ENCODE measurements around the gene ABHD16B.

ABHD16B gene

DNA sequence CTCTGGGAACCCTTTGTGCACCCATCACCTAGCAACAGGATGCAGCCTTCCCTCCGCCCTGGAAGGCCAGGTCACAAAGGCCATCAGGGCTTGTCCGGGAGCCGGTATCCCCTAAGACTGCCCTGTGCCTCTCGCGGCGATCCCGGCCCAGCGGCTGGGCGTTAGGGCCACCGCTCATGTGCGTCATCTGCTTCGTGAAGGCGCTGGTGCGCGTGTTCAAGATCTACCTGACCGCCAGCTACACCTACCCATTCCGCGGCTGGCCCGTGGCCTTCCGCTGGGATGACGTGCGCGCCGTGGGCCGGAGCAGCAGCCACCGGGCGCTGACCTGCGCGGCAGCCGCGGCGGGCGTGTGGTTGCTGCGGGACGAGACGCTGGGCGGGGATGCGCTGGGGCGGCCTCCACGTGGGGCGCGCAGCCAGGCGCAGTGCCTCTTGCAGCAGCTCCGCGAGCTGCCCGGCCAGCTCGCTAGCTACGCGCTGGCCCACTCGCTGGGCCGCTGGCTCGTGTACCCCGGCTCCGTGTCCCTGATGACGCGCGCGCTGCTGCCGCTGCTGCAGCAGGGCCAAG lies at the start of gene ABHD16B:
TSS of gene ABHD16B (plus strand) at position 134 of the 570 bp plus-strand sequence. CDS start at position 177, 43 bp downstream.
- no peak for DNase-seq (ENCODE audit: low read depth)

- no peak for DNase-seq (ENCODE audit: low read depth)
Measured at GRCh38 chr20:63814891-63815614, 46.2 kb upstream of the ABHD16B start.

DNA sequence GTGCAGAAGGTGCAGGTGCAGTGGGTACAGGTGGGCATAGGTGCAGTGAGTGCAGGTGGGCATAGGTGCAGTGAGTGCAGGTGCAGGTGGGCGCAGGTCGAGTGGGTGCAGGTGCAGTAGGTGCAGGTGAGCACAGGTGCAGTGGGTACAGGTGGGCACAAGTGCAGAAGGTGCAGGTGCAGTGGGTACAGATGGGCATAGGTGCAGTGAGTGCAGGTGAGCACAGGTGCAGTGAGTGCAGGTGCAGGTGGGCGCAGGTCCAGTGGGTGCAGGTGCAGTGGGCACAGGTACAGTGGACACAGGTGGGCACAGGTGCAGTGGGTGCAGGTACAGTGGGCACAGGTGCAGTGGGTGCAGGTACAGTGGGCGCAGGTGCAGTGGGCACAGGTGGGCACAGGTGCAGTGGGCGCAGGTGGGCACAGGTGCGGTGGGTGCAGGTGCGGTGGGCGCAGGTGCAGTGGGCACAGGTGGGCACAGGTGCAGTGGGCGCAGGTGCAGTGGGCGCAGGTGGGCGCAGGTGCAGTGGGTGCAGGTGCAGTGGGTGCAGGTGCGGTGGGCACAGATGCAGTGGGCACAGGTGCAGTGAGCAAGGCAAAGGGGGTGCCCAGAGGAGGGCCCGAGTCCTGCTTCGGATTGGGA lies 45.6 kb upstream of the ABHD16B start:
- DNase-seq (ENCODE audit: low read depth): no peak

DNA sequence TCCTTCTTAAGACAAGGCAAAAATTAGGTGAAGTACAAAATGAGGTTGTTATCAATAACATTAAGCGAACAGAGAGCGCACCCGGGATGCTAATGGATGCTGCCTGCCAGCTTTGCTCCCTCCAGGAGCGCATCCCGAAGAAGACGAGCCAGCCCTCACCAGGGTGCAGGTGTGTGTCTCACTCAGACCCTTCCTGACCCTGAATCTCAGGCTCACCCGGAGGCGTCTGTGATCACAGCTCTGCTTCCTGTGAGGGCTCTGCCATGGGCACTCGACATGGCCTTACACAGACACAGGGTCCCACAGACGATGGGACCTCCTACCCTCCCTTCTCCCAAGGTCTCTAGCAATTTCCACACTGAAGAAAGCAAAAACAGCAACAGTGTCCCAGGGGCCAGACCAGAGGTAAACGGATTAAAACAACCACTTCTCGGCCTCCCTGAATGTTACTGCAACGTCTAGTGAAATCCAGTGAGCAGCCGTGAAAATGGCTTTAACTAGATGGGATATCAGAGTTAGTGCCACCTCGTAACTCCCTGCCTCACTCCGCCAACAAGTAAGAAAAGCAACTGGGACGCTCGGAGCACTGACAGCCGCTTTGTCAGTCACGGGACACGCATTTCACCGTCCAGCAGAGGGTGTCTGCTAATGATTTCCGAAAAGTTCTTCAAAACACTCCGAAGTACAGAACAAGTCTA lies 41.9 kb upstream of the ABHD16B start:
- DNase-seq (ENCODE audit: low read depth): peak; percentile 51

DNA sequence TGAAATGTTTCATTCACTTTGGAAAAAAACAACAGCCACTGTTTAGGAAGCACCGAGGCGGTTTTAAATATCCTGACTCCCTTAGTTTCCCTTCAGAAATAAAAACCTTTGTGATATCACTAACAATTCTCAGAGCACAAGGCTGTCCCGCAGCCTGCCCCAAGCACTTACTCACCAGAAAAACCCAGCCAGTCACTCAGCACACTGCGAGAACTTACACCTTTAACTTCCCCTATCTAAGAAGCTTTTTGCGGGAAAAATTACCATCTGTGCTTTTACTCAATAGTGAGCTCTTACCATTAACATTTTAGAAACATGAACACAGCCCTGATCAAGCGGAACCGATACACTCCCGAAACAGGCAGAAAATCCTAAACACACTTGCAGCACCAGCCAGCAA lies 39.5 kb upstream of the ABHD16B start:
- DNase-seq (ENCODE audit: low read depth): no peak

DNA sequence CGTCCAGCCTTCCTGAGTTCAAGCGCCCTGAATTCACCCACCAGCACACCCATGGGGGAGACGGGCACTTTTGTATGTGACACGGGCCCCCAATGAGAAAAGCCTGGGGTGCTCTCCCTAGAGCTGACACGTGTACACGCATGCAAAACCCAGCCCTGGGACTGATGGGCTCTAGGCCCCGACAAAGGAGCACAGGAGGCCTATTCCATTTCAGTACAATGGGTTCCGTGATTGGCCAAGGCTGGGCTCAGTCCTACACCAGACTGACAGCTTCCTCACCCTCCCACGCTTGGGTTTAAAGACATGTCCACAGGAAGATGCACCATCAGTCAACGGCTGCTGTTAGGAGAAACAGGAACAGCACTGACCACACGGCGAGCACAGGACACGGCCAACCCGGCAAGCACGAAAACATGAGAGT lies 39.0 kb upstream of the ABHD16B start:
- DNase-seq (ENCODE audit: low read depth): no peak

DNA sequence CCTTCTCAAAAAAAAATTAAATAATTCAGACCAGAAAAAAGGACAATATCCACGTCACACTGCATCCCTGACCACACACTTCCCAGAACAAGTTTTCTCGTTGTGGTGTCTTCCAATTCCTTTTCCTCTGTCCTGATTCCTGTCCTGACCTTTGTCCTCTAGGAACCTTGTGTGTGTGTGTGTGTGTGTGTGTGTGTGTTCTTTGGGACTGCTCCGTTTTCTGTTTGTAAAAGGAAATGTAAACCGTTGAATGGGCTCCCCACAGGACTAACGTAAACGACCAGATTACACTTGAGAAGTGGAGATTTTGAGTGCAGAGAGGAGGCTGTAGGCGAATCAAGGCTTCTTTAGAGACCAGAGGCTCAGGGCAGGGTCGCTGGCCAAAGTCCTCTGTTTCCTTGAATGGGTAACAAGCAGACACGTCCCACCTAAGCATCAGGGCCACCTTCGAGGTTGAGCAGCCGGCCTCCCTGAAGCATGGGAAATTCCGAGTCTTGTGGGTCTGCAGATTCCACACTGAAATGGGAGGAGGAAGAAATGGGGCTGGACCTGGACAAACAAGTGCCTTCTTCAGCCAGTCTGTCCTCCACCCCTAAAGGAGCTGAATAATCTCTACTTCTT lies 37.5 kb upstream of the ABHD16B start:
- DNase-seq (ENCODE audit: low read depth): no peak

GRCh38 chr20:63825331-63826118 lies 35.8 kb upstream of the ABHD16B start:
- DNase-seq (ENCODE audit: low read depth): no peak

- DNase-seq (ENCODE audit: low read depth): peak; percentile 39
Measured at GRCh38 chr20:63826753-63827152, 34.5 kb upstream of the ABHD16B start.

- no peak for DNase-seq (ENCODE audit: low read depth)
Measured at GRCh38 chr20:63828124-63828523, 33.2 kb upstream of the ABHD16B start.

DNA sequence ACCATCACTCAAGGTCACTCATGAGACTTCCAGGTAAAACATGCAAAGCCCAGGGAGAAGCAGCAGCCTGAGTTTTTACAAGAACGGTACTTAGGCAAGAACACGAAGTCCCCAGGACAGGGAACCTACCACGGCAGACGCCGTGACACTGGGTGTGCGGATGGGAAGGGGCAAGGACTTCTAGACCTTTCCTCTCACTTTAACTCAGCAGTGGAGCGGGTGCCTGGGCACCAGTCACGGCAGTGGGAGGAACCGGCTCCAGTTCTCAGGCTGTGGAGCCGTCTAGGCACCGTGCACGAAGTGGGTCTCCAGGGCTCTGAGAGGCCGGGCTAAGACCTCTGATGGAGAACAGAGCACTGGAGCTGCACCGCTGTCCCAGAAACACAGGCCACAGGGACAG lies 32.8 kb upstream of the ABHD16B start:
- DNase-seq (ENCODE audit: low read depth): no peak

- DNase-seq (ENCODE audit: low read depth): no peak
Measured at GRCh38 chr20:63828951-63829350, 32.3 kb upstream of the ABHD16B start.

DNA sequence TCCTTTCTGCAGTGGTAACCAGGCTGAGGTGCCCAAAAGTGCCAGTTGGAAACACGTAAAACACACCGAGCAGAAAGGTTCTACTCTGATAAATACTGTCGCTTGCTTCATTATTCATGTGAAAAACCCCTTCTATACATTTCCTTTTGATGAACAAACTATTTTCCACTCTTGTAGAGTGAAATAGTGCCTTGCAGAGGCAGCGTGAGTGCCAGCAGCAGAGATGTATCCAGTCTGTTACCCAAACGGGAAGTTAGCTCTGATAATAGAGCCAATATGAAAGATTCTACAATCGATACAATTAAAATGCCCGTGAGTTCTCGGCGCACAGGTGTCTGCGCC lies 31.7 kb upstream of the ABHD16B start:
- DNase-seq (ENCODE audit: low read depth): no peak

DNA sequence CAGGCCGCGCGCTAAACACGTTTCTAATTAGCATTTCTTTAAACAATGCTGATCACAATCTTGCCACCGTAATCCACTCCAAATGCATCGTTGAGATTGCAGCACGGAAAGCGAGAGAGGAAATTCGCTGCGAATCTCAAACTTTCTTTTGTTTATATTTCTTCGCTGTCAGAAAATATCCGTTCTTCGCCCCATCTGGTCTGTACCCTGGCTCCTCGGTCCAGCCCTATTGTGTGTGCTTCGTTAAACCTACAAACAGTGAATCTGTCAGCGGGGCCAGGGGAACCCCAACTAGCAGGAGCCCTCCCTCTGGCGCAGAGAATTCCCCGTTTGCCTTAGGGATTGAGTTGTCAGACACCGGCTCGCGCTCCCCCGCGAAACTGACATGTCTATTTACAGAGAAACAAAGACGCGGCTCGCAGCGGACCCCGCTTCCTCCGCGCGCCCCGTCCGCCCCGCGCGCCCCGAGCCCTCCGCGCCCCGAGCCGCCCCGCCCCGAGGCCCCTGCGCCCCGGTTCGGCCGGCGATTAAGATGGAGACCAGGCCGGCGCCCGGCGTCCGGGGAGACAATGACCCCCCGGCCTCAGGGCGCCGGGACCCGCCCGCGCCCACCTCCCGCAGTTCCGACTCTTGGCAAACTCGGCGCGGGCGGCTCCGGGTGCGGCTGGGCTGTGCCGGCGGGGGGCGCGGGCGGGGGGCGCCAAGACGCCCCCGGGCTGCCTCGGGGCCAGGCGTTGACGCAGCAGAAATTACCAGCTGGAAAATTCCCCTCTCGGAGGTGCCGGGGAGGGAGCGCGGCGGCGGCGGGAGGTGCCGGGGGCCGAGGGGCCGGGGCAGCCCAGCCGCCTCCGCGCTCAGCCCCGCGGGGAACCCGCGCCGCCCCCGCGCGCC lies 31.1 kb upstream of the ABHD16B start:
- no peak for DNase-seq (ENCODE audit: low read depth)

DNA sequence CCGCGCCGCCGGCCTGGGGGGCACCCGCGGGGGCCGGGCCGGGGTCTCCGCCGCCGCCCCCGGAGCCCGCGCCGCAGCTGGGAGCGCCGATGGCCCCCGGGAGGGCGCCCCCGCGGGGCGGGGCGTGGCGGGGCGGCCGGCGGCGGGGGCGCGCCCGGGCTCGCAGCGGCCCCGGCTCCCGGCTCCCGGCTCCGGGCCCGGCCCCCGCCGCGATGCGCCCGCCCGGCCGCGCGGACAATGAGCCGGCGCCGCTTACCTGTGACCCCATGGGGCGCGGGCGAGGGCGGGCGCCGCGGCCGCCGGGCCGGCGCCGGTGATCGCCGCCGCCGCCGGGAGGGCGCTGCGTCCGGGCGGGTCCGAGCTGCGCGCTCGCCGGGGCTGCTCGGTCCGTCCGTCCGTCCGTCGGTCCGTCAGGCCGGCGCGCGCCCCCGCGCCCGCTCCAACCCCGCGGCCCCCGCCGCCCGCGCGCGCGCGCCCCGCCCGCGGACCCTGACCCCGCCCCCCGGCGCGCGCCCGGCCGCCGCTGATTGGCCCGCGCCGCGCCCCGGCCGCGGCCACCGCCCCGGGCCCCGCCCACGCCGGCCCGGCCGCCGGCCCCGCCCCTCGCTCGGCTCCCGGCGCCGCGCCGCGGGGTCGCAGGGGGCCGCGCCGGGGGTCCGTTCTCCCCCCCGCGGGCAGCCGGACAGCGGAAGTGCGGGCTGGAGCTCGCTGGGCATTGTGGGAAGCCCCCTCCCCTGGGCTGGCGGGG lies 30.3 kb upstream of the ABHD16B start, which contains the start of gene ZBTB46:
TSS of gene ZBTB46 (minus strand) at position 424 of the 748 bp plus-strand sequence. CDS start 40,507 bp downstream, outside the sequence.
- DNase-seq (ENCODE audit: low read depth): peak; percentile 69

GRCh38 chr20:63831646-63831992 lies 29.7 kb upstream of the ABHD16B start:
- no peak for DNase-seq (ENCODE audit: low read depth)

DNA sequence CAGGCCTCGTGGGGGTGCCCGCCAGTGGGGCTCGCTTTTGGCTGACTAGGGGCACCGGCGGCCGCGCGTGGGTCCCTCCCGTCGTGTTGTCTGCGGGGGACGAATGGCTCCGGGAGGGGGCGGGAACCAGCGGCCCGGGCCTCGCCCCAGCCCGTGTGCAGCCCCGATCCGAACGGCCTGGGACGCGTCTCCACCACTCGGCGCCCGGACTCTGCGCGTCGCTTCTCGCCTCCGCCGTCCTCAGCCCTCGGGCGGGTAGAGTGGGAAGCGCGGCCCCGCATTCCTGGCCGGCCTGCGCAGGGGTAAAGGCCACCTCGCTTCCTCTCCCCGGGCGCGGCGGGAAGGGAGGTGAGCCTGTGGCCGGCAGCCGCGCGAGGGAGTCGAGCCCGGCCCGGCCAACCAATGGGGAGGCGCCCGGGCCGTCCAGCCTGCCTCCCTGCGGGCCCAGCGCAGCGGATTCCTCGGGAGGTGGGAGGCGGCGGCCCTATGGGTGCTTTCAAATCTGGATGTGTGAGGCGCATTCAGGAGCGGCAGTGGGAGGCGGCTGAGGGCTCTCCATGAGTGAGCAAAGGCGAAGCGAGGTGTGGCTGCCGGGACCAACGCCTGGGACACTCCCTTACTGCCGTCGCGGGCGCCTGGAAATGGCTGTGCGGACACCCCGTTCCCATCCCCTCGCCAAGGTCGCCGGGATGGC lies 29.2 kb upstream of the ABHD16B start:
- DNase-seq (ENCODE audit: low read depth): no peak

GRCh38 chr20:63833776-63834490 lies 27.4 kb upstream of the ABHD16B start:
- DNase-seq (ENCODE audit: low read depth): no peak

DNA sequence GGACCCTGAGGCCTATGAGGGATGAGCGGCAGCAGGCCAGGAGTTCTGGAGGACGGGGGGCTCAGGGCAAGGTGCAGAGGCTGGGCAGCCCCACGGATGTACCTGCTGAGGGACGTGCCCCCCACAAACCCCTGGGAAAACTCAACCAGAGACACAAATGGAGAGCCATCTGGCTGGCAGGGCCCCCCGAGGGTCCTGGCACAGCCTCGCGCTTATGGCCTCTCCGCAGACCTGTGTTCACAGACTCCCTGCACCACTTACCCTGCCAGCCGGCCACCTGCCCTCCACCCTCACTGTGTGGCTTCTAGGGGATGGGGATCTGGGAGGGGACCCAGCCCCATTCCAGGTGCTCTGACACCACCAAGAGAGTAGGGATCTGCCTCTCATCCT lies 26.8 kb upstream of the ABHD16B start:
- no peak for DNase-seq (ENCODE audit: low read depth)
